ENCODE results near the gene IFNA16.
"Not testable (repeated sequence)": the region's sequence is repeated elsewhere in the genome, so short reads cannot be mapped to it uniquely, and the experiment has no call there.

GRCh38 chr9:21217211-21217610, at the start of gene IFNA16:
- not testable (repeated sequence) for TF ChIP-seq CTCF (conservative IDR thresholded peaks at IDR 0.05); EZH2 (IDR thresholded peaks at IDR 0.05; ENCODE audit: low read depth)
